ENCODE results near the gene SOWAHC. TPM values are rescaled to one million over a fixed set of nuclear protein-coding genes. Genes with fewer than 3 reads are reported as not detected.

The SOWAHC gene
- total RNA-seq, 2 experiments from 2014 or later, result 0.29 TPM

- Mint-ChIP-seq H3K9me3 (peaks cover 6% of the 10 kb centered on the region), H3K4me1 (ENCODE audit: low read depth) (peaks cover 14% of the 10 kb centered on the region), H3K27ac (no peak overlapping the region), H3K36me3 (ENCODE audit: low read depth) (peaks cover 2% of the 10 kb centered on the region), H3K27me3 (peaks cover 59% of the 10 kb centered on the region), H3K4me3 (no peak overlapping the region)
- ChIA-PET CTCF (interaction anchor here (1.4 kb wide), 1 partner anchor 10 kb away, joined by 4 read pairs; no protein-coding TSS in a partner anchor), POLR2A (no interaction called here)
- intact Hi-C loops (cut with micrococcal nuclease), result no loop called here
- ATAC-seq (no peak), DNase-seq (no peak)
- TF ChIP-seq, protein P1, sequence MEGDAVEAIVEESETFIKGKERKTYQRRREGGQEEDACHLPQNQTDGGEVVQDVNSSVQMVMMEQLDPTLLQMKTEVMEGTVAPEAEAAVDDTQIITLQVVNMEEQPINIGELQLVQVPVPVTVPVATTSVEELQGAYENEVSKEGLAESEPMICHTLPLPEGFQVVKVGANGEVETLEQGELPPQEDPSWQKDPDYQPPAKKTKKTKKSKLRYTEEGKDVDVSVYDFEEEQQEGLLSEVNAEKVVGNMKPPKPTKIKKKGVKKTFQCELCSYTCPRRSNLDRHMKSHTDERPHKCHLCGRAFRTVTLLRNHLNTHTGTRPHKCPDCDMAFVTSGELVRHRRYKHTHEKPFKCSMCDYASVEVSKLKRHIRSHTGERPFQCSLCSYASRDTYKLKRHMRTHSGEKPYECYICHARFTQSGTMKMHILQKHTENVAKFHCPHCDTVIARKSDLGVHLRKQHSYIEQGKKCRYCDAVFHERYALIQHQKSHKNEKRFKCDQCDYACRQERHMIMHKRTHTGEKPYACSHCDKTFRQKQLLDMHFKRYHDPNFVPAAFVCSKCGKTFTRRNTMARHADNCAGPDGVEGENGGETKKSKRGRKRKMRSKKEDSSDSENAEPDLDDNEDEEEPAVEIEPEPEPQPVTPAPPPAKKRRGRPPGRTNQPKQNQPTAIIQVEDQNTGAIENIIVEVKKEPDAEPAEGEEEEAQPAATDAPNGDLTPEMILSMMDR (IDR thresholded peaks at IDR 0.05), result no peak
These were observed 2.6 kb upstream of the SOWAHC start for GRCh38 chr2:109611467-109612095.

DNA sequence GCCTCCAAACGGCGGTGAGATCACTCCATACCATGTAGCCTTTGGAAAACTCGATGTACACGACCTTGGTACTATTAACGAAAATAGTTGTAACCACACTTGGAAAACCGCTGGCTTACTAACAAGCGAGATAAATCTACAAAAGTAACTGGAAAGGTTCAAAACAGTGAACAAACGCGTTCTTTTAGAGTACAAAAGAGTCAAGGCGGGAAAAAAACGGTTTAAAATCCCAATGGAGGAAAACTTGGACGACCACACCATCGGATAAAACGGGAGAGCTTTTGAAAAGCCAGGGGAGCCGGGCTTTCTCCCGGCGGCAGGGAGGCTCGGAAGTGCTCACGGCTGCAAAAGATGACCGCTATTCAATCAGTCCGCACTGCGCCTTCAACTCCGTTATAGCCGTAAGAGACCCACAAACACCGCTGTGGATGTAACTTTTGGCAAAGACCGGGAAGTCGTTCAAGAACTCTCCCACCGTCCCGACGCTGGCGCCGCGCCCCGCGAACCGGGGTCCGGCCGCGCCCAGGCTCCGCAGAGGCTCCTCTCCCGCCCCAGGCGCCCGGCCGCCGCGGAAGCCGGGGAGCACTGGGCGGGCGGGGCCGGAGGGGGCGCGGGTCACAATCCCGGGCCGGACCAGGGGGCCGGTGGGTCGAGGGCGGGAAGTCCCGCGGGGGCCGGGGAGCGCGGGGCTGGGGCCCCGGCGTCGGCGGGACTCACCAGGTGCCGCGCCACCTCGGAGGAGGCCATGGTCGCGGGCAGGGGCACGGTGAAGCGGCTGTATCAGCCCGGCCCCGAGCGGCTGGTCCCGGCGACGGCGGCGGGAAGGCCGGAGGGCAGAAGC is 863 bp upstream of the SOWAHC start:
- TF ChIP-seq, protein P1 (IDR thresholded peaks at IDR 0.05), result no peak
- DNase-seq, result no peak
- POLR2A ChIA-PET, result no interaction called here
- H3K27me3 Mint-ChIP-seq, result peaks cover 63% of the 10 kb centered on the region
- no peak for ATAC-seq
- peaks cover 2% of the 10 kb centered on the region for H3K36me3 Mint-ChIP-seq (ENCODE audit: low read depth)
- H3K4me3 Mint-ChIP-seq, result peak overlapping the region; percentile 65
- H3K9me3 Mint-ChIP-seq, result peaks cover 6% of the 10 kb centered on the region
- peaks cover 14% of the 10 kb centered on the region for H3K4me1 Mint-ChIP-seq (ENCODE audit: low read depth)
- CTCF ChIA-PET, result interaction anchor here (1.4 kb wide), 1 partner anchor 12 kb away, joined by 4 read pairs; no protein-coding TSS in a partner anchor
- H3K27ac Mint-ChIP-seq, result no peak overlapping the region
- intact Hi-C loops (cut with micrococcal nuclease), result no loop called here

- ChIA-PET POLR2A (no interaction called here), CTCF (no interaction called here)
- Mint-ChIP-seq H3K4me3 (no peak overlapping the region), H3K4me1 (ENCODE audit: low read depth) (peaks cover 8% of the 10 kb centered on the region), H3K27me3 (peaks cover 62% of the 10 kb centered on the region), H3K9me3 (peaks cover 2% of the 10 kb centered on the region), H3K36me3 (ENCODE audit: low read depth) (peaks cover 2% of the 10 kb centered on the region), H3K27ac (no peak overlapping the region)
- ATAC-seq, result no peak
- DNase-seq, result no peak
- TF ChIP-seq, protein P1 (IDR thresholded peaks at IDR 0.05), result no peak
- intact Hi-C loops (cut with micrococcal nuclease), result no loop called here
These were observed 812 bp downstream of the SOWAHC start for GRCh38 chr2:109614715-109615636.

DNA sequence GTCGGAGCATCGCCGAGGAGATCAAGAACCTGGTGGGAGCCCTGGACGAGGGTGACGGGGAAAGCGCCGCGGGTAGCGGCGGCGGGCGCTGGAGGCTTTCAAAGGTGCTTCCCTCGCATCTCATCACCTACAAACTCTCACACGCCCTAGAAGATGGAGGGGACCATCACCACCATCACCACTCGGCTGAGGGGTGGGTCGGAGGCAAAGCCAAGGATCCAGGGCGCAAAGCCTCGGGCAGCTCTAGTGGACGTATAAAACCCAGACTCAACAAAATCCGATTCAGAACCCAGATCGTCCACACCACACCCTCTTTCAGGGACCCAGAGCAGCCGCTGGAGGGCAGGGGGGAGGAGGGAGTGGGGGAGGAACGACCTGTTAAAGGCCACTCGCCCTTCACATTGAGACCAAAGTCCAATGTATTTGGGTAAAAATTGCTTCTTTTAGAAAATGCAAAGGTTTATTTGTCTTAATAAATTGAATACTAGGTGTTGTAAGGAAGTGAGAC is 1.5 kb downstream of the SOWAHC start:
- H3K4me3 Mint-ChIP-seq, result no peak overlapping the region
- H3K4me1 Mint-ChIP-seq (ENCODE audit: low read depth), result peaks cover 8% of the 10 kb centered on the region
- H3K9me3 Mint-ChIP-seq, result peaks cover 2% of the 10 kb centered on the region
- peaks cover 2% of the 10 kb centered on the region for H3K36me3 Mint-ChIP-seq (ENCODE audit: low read depth)
- intact Hi-C loops (cut with micrococcal nuclease), result no loop called here
- no peak overlapping the region for H3K27ac Mint-ChIP-seq
- TF ChIP-seq, protein P1 (IDR thresholded peaks at IDR 0.05), result no peak
- CTCF ChIA-PET, result no interaction called here
- DNase-seq (no peak), ATAC-seq (no peak)
- peaks cover 60% of the 10 kb centered on the region for H3K27me3 Mint-ChIP-seq
- POLR2A ChIA-PET, result no interaction called here
